Loucy (cell line): ENCODE measurements around the gene TFEC.

Experiments
- H2AFZ ChIP-seq: fragments of 200-600 bp; sonication (generic); 2 replicates; pipeline ENCODE4 v1.6.0; 2016; ENCODE audit warnings: antibody characterized with exemption, mild to moderate bottlenecking, low read length, moderate library complexity
- H3F3A ChIP-seq: fragments of 200-600 bp; 2 replicates; pipeline ENCODE4 v1.6.0; 2016; ENCODE audit warnings: antibody characterized with exemption, low read depth, mild to moderate bottlenecking
- H3K27me3 ChIP-seq: fragments of 200-600 bp; sonication (generic); 2 replicates; pipeline ENCODE4 v1.6.1; 2014; ENCODE audit warnings: low read length, mild to moderate bottlenecking; ENCODE audit not compliant: insufficient read depth, poor library complexity, severe bottlenecking
- H3K36me3 ChIP-seq: fragments of 200-600 bp; sonication (generic); 2 replicates; pipeline ENCODE4 v1.6.1; 2016; ENCODE audit warnings: low read length; ENCODE audit not compliant: insufficient read depth
- H3K4me1 ChIP-seq: fragments of 200-600 bp; sonication (generic); 2 replicates; pipeline ENCODE4 v1.5.1; 2014; ENCODE audit warnings: low read length, mild to moderate bottlenecking; ENCODE audit not compliant: insufficient read depth, poor library complexity, severe bottlenecking
- H3K4me2 ChIP-seq: fragments of 200-600 bp; sonication (generic); 2 replicates; pipeline ENCODE4 v1.6.0; 2014; ENCODE audit warnings: antibody characterized with exemption, low read length, low read depth, mild to moderate bottlenecking; ENCODE audit not compliant: poor library complexity, severe bottlenecking
- H3K4me3 ChIP-seq: fragments of 200-600 bp; sonication (generic); 2 replicates; pipeline ENCODE4 v1.5.1; 2014; ENCODE audit warnings: low read length, mild to moderate bottlenecking, mixed read lengths; ENCODE audit not compliant: poor library complexity, severe bottlenecking
- H3K79me2 ChIP-seq: fragments of 200-600 bp; sonication (generic); 2 replicates; pipeline ENCODE4 v1.6.1; 2014; ENCODE audit warnings: low read length; ENCODE audit not compliant: insufficient read depth
- H3K9ac ChIP-seq: fragments of 200-600 bp; sonication (generic); 2 replicates; pipeline ENCODE4 v1.6.0; 2014; ENCODE audit warnings: mild to moderate bottlenecking, low read depth, low read length, moderate library complexity; ENCODE audit not compliant: poor library complexity, severe bottlenecking
- H3K9me2 ChIP-seq: fragments of 200-600 bp; sonication (generic); replicated peaks from 2 replicates; pipeline ENCODE4 v1.6.1; 2016; ENCODE audit warnings: low read depth, low read length, mixed read lengths
- H3K9me3 ChIP-seq: fragments of 200-600 bp; sonication (generic); 2 replicates; pipeline ENCODE4 v1.6.1; 2014; ENCODE audit warnings: mild to moderate bottlenecking, antibody characterized with exemption, low read length, low read depth; ENCODE audit not compliant: insufficient read depth
- H4K20me1 ChIP-seq: fragments of 200-600 bp; sonication (generic); 2 replicates; pipeline ENCODE4 v1.6.0; 2014; ENCODE audit warnings: antibody characterized with exemption, low read length, mild to moderate bottlenecking; ENCODE audit not compliant: insufficient read depth, poor library complexity, severe bottlenecking
- EZH2phosphoT487 ChIP-seq: fragments of 200-600 bp; IDR thresholded peaks from 2 replicates; pipeline ENCODE4 v1.6.1; 2018; ENCODE audit warnings: antibody characterized with exemption, mild to moderate bottlenecking, moderate library complexity, borderline replicate concordance
- TF ChIP-seq, protein P1 (sequence below): fragments of 200-600 bp; sonication (generic); conservative IDR thresholded peaks from 2 replicates; pipeline ENCODE4 v1.5.1; 2014; ENCODE audit warnings: mild to moderate bottlenecking, antibody characterized with exemption, low read length

The TFEC gene

DNA sequence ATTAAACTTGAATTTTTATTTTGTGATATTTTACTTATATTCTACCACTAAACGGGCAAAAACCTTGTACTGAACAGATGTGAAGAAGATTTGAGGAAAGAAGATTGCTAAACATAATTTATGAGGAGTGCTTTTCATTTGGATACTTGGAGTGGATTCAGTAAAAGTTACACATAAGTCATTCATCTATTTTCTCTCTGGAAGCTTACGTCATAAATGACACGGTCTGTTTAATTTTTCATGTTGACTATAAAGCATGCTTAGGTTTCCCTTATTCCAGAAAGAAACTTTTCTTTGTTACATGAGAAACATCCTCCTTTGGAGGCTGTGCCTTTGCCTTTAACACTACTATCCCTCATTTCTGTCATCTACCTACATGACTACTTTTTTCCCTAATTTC is 53.9 kb downstream of the TFEC start:
- TF ChIP-seq EZH2phosphoT487 = no peak
- TF ChIP-seq, protein P1, sequence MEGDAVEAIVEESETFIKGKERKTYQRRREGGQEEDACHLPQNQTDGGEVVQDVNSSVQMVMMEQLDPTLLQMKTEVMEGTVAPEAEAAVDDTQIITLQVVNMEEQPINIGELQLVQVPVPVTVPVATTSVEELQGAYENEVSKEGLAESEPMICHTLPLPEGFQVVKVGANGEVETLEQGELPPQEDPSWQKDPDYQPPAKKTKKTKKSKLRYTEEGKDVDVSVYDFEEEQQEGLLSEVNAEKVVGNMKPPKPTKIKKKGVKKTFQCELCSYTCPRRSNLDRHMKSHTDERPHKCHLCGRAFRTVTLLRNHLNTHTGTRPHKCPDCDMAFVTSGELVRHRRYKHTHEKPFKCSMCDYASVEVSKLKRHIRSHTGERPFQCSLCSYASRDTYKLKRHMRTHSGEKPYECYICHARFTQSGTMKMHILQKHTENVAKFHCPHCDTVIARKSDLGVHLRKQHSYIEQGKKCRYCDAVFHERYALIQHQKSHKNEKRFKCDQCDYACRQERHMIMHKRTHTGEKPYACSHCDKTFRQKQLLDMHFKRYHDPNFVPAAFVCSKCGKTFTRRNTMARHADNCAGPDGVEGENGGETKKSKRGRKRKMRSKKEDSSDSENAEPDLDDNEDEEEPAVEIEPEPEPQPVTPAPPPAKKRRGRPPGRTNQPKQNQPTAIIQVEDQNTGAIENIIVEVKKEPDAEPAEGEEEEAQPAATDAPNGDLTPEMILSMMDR = no peak
- Histone ChIP-seq H3K9me2 (no peaks in the 10 kb centered on the region), H3F3A (no peaks in the 10 kb centered on the region), H3K79me2 (no peaks in the 10 kb centered on the region), H2AFZ (no peak overlapping the region), H3K4me3 (no peak overlapping the region), H3K4me2 (no peak overlapping the region), H4K20me1 (no peaks in the 10 kb centered on the region), H3K9me3 (no peaks in the 10 kb centered on the region), H3K36me3 (no peaks in the 10 kb centered on the region), H3K9ac (no peak overlapping the region), H3K27me3 (no peaks in the 10 kb centered on the region), H3K4me1 (no peaks in the 10 kb centered on the region)

DNA sequence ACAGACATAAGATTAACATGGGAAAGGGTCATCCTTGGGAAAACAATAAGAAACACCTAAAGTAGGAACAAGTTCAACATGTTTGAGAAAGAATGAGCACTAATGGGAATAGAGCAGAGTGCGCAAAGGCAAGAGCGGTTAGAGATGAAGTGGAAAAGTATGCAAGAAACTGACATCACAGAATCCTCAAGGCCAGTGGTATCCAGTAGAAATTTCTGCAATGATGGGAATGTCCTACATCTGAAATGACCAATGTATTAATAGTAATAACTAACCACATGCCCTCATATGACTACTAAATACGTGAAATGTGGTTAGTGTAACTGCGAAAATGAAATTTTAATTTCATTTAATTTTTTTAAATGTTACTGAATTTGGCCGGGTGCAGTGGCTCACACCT is 54.8 kb downstream of the TFEC start:
- Histone ChIP-seq H3K9me3 (no peaks in the 10 kb centered on the region), H3K27me3 (no peaks in the 10 kb centered on the region), H4K20me1 (no peaks in the 10 kb centered on the region), H2AFZ (no peak overlapping the region), H3K9me2 (no peaks in the 10 kb centered on the region), H3K4me3 (no peak overlapping the region), H3F3A (no peaks in the 10 kb centered on the region), H3K9ac (no peak overlapping the region), H3K36me3 (no peaks in the 10 kb centered on the region), H3K4me1 (no peaks in the 10 kb centered on the region), H3K4me2 (no peak overlapping the region), H3K79me2 (no peaks in the 10 kb centered on the region)
- no peak for TF ChIP-seq EZH2phosphoT487
- TF ChIP-seq, protein P1 = no peak

DNA sequence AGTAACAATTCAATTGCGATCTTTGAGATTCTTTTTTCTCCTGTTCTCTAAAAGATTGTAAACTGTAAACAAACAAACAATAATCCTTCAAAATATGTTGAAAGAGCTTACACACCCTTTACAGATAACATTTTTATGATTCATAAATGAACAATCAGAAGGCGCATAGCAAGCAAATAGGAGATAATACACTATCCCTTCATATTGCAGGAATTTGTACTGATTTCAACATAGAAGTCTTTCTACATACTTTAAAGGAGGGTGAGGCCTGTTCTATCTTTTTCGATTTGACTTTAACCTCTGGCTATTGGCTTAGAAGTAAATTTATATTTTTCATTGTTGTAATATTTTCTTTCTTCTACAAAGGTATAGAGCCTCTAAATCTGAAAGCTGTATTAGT is 57.2 kb downstream of the TFEC start:
- Histone ChIP-seq H3F3A (no peaks in the 10 kb centered on the region), H3K27me3 (no peaks in the 10 kb centered on the region), H3K4me3 (no peak overlapping the region), H3K9me2 (no peaks in the 10 kb centered on the region), H3K9me3 (no peaks in the 10 kb centered on the region), H3K36me3 (no peaks in the 10 kb centered on the region), H3K79me2 (no peaks in the 10 kb centered on the region), H2AFZ (no peak overlapping the region), H3K4me2 (no peak overlapping the region), H4K20me1 (no peaks in the 10 kb centered on the region), H3K4me1 (no peaks in the 10 kb centered on the region), H3K9ac (no peak overlapping the region)
- TF ChIP-seq EZH2phosphoT487 = no peak
- TF ChIP-seq, protein P1 = no peak
